HepG2 (cell line): ENCODE measurements around the gene LEMD1. TPM values are rescaled to one million over a fixed set of nuclear protein-coding genes. Genes with fewer than 3 reads are reported as not detected.

Source experiments
- CC2D1A ChIP-seq: sonication (generic); formaldehyde crosslinking; IDR thresholded peaks from 2 replicates; pipeline ENCODE4 v1.8.1; 2023; ENCODE audit warnings: mild to moderate bottlenecking, missing genetic modification reagents
- CTCF ChIP-seq: sonication (generic); formaldehyde crosslinking; IDR thresholded peaks from 2 replicates; pipeline ENCODE4 v1.5.0; 2020; ENCODE audit warnings: mild to moderate bottlenecking, missing genetic modification reagents, moderate library complexity
- HOXA9 ChIP-seq: sonication (generic); formaldehyde crosslinking; IDR thresholded peaks from 2 replicates; pipeline ENCODE4 v1.8.1; 2022; ENCODE audit warnings: missing genetic modification reagents, mild to moderate bottlenecking, moderate library complexity, borderline replicate concordance
- MYC ChIP-seq: sonication (generic); formaldehyde crosslinking; IDR thresholded peaks from 2 replicates; pipeline ENCODE4 v1.9.0; 2021; ENCODE audit warnings: missing genetic modification reagents, borderline replicate concordance
- NCOA5 ChIP-seq: sonication (generic); formaldehyde crosslinking; IDR thresholded peaks from 2 replicates; pipeline ENCODE4 v1.4.0; 2020; ENCODE audit warnings: missing genetic modification reagents
- SMC3 ChIP-seq: IDR thresholded peaks from 2 replicates; pipeline ENCODE4 v1.6.1; 2011; ENCODE audit warnings: low read length, improper control_type of control experiment
- THRA ChIP-seq: sonication (generic); formaldehyde crosslinking; IDR thresholded peaks from 2 replicates; pipeline ENCODE4 v1.4.0; 2020; ENCODE audit warnings: missing genetic modification reagents, borderline replicate concordance
- XBP1 ChIP-seq: sonication (generic); formaldehyde crosslinking; IDR thresholded peaks from 2 replicates; pipeline ENCODE4 v1.5.0; 2020; ENCODE audit warnings: missing genetic modification reagents
- XRCC5 ChIP-seq: fragments of 200-400 bp; formaldehyde crosslinking; optimal IDR thresholded peaks from 2 replicates; pipeline ENCODE3; 2017; ENCODE audit warnings: mild to moderate bottlenecking, low read length
- ZBTB4 ChIP-seq: sonication (generic); formaldehyde crosslinking; IDR thresholded peaks from 2 replicates; pipeline ENCODE4 v1.4.0; 2020; ENCODE audit warnings: missing genetic modification reagents, mild to moderate bottlenecking, borderline replicate concordance
- ZBTB46 ChIP-seq: sonication (generic); formaldehyde crosslinking; IDR thresholded peaks from 2 replicates; pipeline ENCODE4 v1.4.0; 2020; ENCODE audit warnings: mild to moderate bottlenecking, missing genetic modification reagents, borderline replicate concordance
- ZFP36L2 ChIP-seq: sonication (generic); formaldehyde crosslinking; IDR thresholded peaks from 2 replicates; pipeline ENCODE4 v1.4.0; 2020; ENCODE audit warnings: missing genetic modification reagents
- ZIK1 ChIP-seq: sonication (generic); formaldehyde crosslinking; IDR thresholded peaks from 2 replicates; pipeline ENCODE4 v1.5.0; 2020; ENCODE audit warnings: mild to moderate bottlenecking, low read depth, missing genetic modification reagents, borderline replicate concordance
- ZNF383 ChIP-seq: sonication (generic); formaldehyde crosslinking; IDR thresholded peaks from 2 replicates; pipeline ENCODE4 v1.4.0; 2020; ENCODE audit warnings: missing genetic modification reagents, mild to moderate bottlenecking, borderline replicate concordance
- ZNF432 ChIP-seq: sonication (generic); formaldehyde crosslinking; IDR thresholded peaks from 2 replicates; pipeline ENCODE4 v1.5.0; 2020; ENCODE audit warnings: missing genetic modification reagents, mild to moderate bottlenecking, borderline replicate concordance
- polyA plus RNA-seq, 8 experiments: library from polyadenylated mRNA; depleted of rRNA in 3 of 8; stranded (reverse) in 7 of 8; unstranded in 1 of 8; fragments of >200 nt; fragmentation: Illumina TruSeq in 4 of 8; extraction: Trizol in 4 of 8; gene quantifications; 2 replicates each; pipeline versions ENCODE4 v1.2.1 to v1.2.3, GENCODE V29; 2011 to 2016; ENCODE audit warnings: low read depth in 4 of 8, missing spikeins in 1 of 8, mixed read lengths in 1 of 8; ENCODE audit not compliant: insufficient read depth in 1 of 8
- total RNA-seq, 5 experiments: library from RNA; depleted of rRNA; stranded (reverse); fragments of >200 nt; fragmentation: Illumina TruSeq; extraction: Trizol; gene quantifications; 2 replicates each; pipeline ENCODE4 v1.2.3, GENCODE V29; 2016; ENCODE audit warnings: low read depth in 1 of 5
- TF ChIP-seq, protein P1 (sequence below): IDR thresholded peaks from 2 replicates; pipeline ENCODE4 v1.6.1; 2012; ENCODE audit warnings: low read depth, low read length, improper control_type of control experiment
- TF ChIP-seq, protein P2 (sequence below): sonication (generic); formaldehyde crosslinking; IDR thresholded peaks from 2 replicates; pipeline ENCODE4 v1.5.0; 2020; ENCODE audit warnings: missing genetic modification reagents, mild to moderate bottlenecking, borderline replicate concordance

The LEMD1 gene
- total and polyA plus RNA-seq, 2 of the 13 experiments (the other 11 are each of a cell fraction or from before 2014, with no cell fraction given): 1.4 to 2.3 TPM

- TF ChIP-seq THRA (CRISPR knock-in tag): no peak
- TF ChIP-seq NCOA5: no peak
- TF ChIP-seq, protein P1, sequence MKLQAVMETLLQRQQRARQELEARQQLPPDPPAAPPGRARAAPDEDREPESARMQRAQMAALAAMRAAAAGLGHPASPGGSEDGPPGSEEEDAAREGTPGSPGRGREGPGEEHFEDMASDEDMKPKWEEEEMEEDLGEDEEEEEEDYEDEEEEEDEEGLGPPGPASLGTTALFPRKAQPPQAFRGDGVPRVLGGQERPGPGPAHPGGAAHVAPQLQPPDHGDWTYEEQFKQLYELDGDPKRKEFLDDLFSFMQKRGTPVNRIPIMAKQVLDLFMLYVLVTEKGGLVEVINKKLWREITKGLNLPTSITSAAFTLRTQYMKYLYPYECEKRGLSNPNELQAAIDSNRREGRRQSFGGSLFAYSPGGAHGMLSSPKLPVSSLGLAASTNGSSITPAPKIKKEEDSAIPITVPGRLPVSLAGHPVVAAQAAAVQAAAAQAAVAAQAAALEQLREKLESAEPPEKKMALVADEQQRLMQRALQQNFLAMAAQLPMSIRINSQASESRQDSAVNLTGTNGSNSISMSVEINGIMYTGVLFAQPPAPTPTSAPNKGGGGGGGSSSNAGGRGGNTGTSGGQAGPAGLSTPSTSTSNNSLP: no peak
- TF ChIP-seq ZFP36L2: no peak
- no peak for TF ChIP-seq ZBTB46
- TF ChIP-seq HOXA9: no peak
- TF ChIP-seq ZNF432: no peak
- TF ChIP-seq XRCC5: peak; percentile 18
- no peak for TF ChIP-seq ZIK1
- no peak for TF ChIP-seq XBP1 (CRISPR knock-in tag)
- TF ChIP-seq SMC3: no peak
- no peak for TF ChIP-seq ZBTB4 (CRISPR knock-in tag)
- TF ChIP-seq ZNF383: no peak
- peak; percentile 34; the same call in 1 of the 2 replicates for TF ChIP-seq MYC (CRISPR knock-in tag)
- TF ChIP-seq CTCF (CRISPR knock-in tag): no peak
- TF ChIP-seq, protein P2, sequence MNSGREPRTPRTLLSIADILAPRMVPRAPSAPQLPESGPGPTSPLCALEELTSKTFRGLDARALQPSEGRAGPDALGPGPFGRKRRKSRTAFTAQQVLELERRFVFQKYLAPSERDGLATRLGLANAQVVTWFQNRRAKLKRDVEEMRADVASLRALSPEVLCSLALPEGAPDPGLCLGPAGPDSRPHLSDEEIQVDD (CRISPR knock-in tag): no peak
- TF ChIP-seq CC2D1A: no peak
These were observed 77.6 kb downstream of the LEMD1 start (continued) for GRCh38 chr1:205344066-205344928.
